Heart left ventricle (tissue), 13 donors: ENCODE results near the gene C18orf54.

ENCODE experiments used
- POLR2A ChIP-seq, 2 donors: fragments of 450-650 bp; IDR thresholded peaks; one replicate each; pipeline ENCODE4 v1.6.1; 2017; ENCODE audit warnings: antibody characterized with exemption in 2 of 2, mild to moderate bottlenecking in 2 of 2, moderate library complexity in 2 of 2
- TF ChIP-seq, protein P1 (sequence below), 12 donors: fragments of 200-600 bp; sonication (generic) in 4 of 12; IDR thresholded peaks; one replicate each; pipeline versions ENCODE4 v1.5.0 to v1.8.0; 2018 to 2022; ENCODE audit warnings: antibody characterized with exemption in 12 of 12, mild to moderate bottlenecking in 5 of 12
- donor health status: ischemic (EF 13 %, LVEDD 7.1; RV severe dilation, severe dysfunction).
- donor health status: DM: no; HTN: yes; CAD: no.
- donor health status: DM: no; HTN: no; CAD: no.
- donor health status: ischemic (EF 25% LVEDD 6.9; RV normal size, moderate dysfunction).
- donor health status: ischemic (EF 25% LVEDD 5.7; RV mildly dilated, moderate dysfunction).
- donor health status: ischemic (EF 35%, LVEDD 5.7; RV mildly dilated, moderate dysfunction).
- donor health status: nonischemic (EF 11% LVEDD 7.7; RV severe dilation, severe dysfunction).
- donor health status: DM: yes; HTN: yes; CAD: no.
- donor health status: PGD.
- donor health status: ischemic (EF 29% LVEDD 5.4; RV normal size, mild dysfunction).
- donor health status: nonischemic (EF 23%, LVEDD 6.1; RV moderate dilation, normal function).

DNA sequence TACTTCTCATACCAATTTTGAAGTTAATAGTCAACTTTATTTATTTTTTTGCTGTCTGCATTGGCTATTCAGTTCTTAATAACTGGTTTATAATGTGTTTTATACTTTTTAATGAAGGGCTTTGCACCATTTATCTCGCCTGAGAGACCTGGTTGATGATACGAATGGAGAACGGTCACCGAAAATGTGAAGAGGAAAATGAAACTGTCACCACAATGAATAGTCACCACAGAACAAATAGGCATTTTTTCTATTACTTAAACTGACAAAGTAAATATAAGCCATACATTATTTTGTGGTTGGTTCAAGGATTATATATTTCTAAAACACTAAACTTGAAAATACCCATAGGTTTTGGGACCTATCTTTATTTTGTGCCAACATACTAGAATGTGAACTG is 20.4 kb downstream of the C18orf54 start:
- TF ChIP-seq, protein P1, sequence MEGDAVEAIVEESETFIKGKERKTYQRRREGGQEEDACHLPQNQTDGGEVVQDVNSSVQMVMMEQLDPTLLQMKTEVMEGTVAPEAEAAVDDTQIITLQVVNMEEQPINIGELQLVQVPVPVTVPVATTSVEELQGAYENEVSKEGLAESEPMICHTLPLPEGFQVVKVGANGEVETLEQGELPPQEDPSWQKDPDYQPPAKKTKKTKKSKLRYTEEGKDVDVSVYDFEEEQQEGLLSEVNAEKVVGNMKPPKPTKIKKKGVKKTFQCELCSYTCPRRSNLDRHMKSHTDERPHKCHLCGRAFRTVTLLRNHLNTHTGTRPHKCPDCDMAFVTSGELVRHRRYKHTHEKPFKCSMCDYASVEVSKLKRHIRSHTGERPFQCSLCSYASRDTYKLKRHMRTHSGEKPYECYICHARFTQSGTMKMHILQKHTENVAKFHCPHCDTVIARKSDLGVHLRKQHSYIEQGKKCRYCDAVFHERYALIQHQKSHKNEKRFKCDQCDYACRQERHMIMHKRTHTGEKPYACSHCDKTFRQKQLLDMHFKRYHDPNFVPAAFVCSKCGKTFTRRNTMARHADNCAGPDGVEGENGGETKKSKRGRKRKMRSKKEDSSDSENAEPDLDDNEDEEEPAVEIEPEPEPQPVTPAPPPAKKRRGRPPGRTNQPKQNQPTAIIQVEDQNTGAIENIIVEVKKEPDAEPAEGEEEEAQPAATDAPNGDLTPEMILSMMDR (IDR thresholded peaks at IDR 0.05), result no peak
- no peak for TF ChIP-seq POLR2A (IDR thresholded peaks at IDR 0.05)
